K562 (cell line): Measurements from ENCODE around the gene FES. TPM values are rescaled to one million over a fixed set of nuclear protein-coding genes. Genes with fewer than 3 reads are reported as not detected.

Source experiments
- ARID2 ChIP-seq: fragments of 450-650 bp; IDR thresholded peaks from 2 replicates; pipeline ENCODE4 v1.6.1; 2017; ENCODE audit warnings: antibody characterized with exemption, mild to moderate bottlenecking
- ATF1 ChIP-seq, 2 experiments: fragments of 450-650 bp in 1 of 2; IDR thresholded peaks; 2 replicates each; pipeline ENCODE4 v1.6.1; 2016; ENCODE audit warnings: missing compliant biosample characterization in 1 of 2, missing genetic modification characterization in 1 of 2
- BRD4 ChIP-seq: fragments of 200-600 bp; sonication (generic); IDR thresholded peaks from 2 replicates; pipeline ENCODE4 v1.6.1; 2017; ENCODE audit warnings: inconsistent platforms
- CBX3 ChIP-seq, 2 experiments: IDR thresholded peaks; 1 replicate in 1 of 2; 2 replicates in 1 of 2; pipeline ENCODE4 v1.6.1; 2012; ENCODE audit warnings: inconsistent platforms in 2 of 2, low read length in 2 of 2, borderline replicate concordance in 1 of 2, control low read depth in 1 of 2
- ID3 ChIP-seq, 2 experiments: fragments of 250-450 bp in 1 of 2; fragments of 450-650 bp in 1 of 2; sonication (Bioruptor Pico) in 1 of 2; IDR thresholded peaks; 2 replicates each; pipeline versions ENCODE4 v1.6.1 to v1.8.0; 2016 to 2021; ENCODE audit warnings: mild to moderate bottlenecking in 2 of 2, moderate library complexity in 2 of 2, missing compliant biosample characterization in 1 of 2, missing genetic modification characterization in 1 of 2
- KAT7 ChIP-seq: sonication (generic); formaldehyde crosslinking; IDR thresholded peaks from 2 replicates; pipeline ENCODE4 v1.8.0; 2022; ENCODE audit warnings: missing genetic modification reagents, mild to moderate bottlenecking, borderline replicate concordance
- MCM7 ChIP-seq, 2 experiments: fragments of 450-650 bp; IDR thresholded peaks; 2 replicates each; pipeline ENCODE4 v1.6.1; 2016 to 2018
- MNT ChIP-seq, 2 experiments: fragments of 450-650 bp; conservative IDR thresholded peaks; 2 replicates each; pipeline ENCODE4 v1.6.1; 2017; ENCODE audit warnings: mild to moderate bottlenecking in 2 of 2, moderate library complexity in 2 of 2
- NELFE ChIP-seq: IDR thresholded peaks from 2 replicates; pipeline ENCODE4 v1.6.1; 2011; ENCODE audit warnings: mild to moderate bottlenecking; ENCODE audit not compliant: insufficient read depth, insufficient read length
- NR2C2 ChIP-seq, 2 experiments: fragments of 200-800 bp in 1 of 2; sonication (Bioruptor generic) in 1 of 2; sonication (generic) in 1 of 2; formaldehyde crosslinking in 1 of 2; IDR thresholded peaks; 2 replicates each; pipeline versions ENCODE4 v1.6.1 to v1.8.0; 2016 to 2022; ENCODE audit warnings: mild to moderate bottlenecking in 1 of 2, missing compliant biosample characterization in 1 of 2, missing genetic modification characterization in 1 of 2, missing genetic modification reagents in 1 of 2
- RAD51 ChIP-seq: fragments of 450-650 bp; IDR thresholded peaks from 2 replicates; pipeline ENCODE4 v1.7.1; 2016; ENCODE audit warnings: low read depth, mild to moderate bottlenecking, borderline replicate concordance
- RUNX1 ChIP-seq: sonication (generic); IDR thresholded peaks from 2 replicates; pipeline ENCODE4 v1.6.1; 2016; ENCODE audit warnings: antibody characterized with exemption, low read depth
- SAFB2 ChIP-seq: fragments of 200-400 bp; formaldehyde crosslinking; IDR thresholded peaks from 2 replicates; pipeline ENCODE4 v1.6.1; 2018; ENCODE audit warnings: borderline replicate concordance, low read length, low read depth, moderate library complexity; ENCODE audit not compliant: severe bottlenecking
- SFPQ ChIP-seq: fragments of 200-400 bp; formaldehyde crosslinking; IDR thresholded peaks from 2 replicates; pipeline ENCODE4 v1.6.1; 2017; ENCODE audit warnings: mild to moderate bottlenecking, low read depth, low read length, moderate library complexity
- TAL1 ChIP-seq: fragments of 450-650 bp; IDR thresholded peaks from 2 replicates; pipeline ENCODE4 v1.6.1; 2016; ENCODE audit warnings: mild to moderate bottlenecking
- ZBTB33 ChIP-seq: sonication (generic); formaldehyde crosslinking; IDR thresholded peaks from 2 replicates; pipeline ENCODE4 v1.8.1; 2023; ENCODE audit warnings: mild to moderate bottlenecking, missing genetic modification reagents
- ZFP1 ChIP-seq: fragments of 450-650 bp; formaldehyde crosslinking; IDR thresholded peaks from 2 replicates; pipeline ENCODE4 v1.4.0; 2020; ENCODE audit warnings: mild to moderate bottlenecking, mixed read lengths
- ZFP30 ChIP-seq: fragments of 250-450 bp; sonication (Bioruptor Pico); IDR thresholded peaks from 2 replicates; pipeline ENCODE4 v1.8.0; 2022; ENCODE audit warnings: moderate library complexity, mild to moderate bottlenecking, inconsistent platforms, borderline replicate concordance
- ZNF24 ChIP-seq: fragments of 450-650 bp; IDR thresholded peaks from 2 replicates; pipeline ENCODE4 v1.6.1; 2016
- ZNF57 ChIP-seq: fragments of 450-650 bp; formaldehyde crosslinking; IDR thresholded peaks from 2 replicates; pipeline ENCODE4 v1.4.0; 2020; ENCODE audit warnings: mild to moderate bottlenecking, moderate library complexity
- ZNF76 ChIP-seq: fragments of 250-450 bp; sonication (Bioruptor Pico); IDR thresholded peaks from 2 replicates; pipeline ENCODE4 v1.4.0; 2020; ENCODE audit warnings: mild to moderate bottlenecking, moderate library complexity, borderline replicate concordance
- polyA plus RNA-seq, 8 experiments: library from polyadenylated mRNA; depleted of rRNA in 4 of 8; stranded (reverse) in 5 of 8; unstranded in 3 of 8; fragments of >200 nt; fragmentation: Nextera tagmentation in 2 of 8; fragmentation: Illumina TruSeq in 1 of 8; extraction: Ambion mirVana in 2 of 8; extraction: Trizol in 1 of 8; gene quantifications; 2 replicates each; pipeline versions ENCODE4 v1.2.1 to v1.2.3, GENCODE V29; 2011 to 2014; ENCODE audit warnings: inconsistent platforms in 1 of 8, missing spikeins in 1 of 8
- total RNA-seq, 7 experiments: library from RNA; depleted of rRNA in 6 of 7; stranded (reverse); fragments of >200 nt in 6 of 7; fragmentation: Illumina TruSeq in 2 of 7; extraction: Trizol in 2 of 7; gene quantifications; 2 replicates each; pipeline versions ENCODE4 v1.2.1 to v1.2.3, GENCODE V29; 2011 to 2021; ENCODE audit warnings: low replicate concordance in 1 of 7

The FES gene
- total and polyA plus RNA-seq, 9 of the 15 experiments (the other 6 are each of a cell fraction or from before 2014, with no cell fraction given) = 0.38 to 2.6 (median 0.82) TPM

GRCh38 chr15:90915808-90916440 is 31.6 kb downstream of the FES start (continued):
- TF ChIP-seq ATF1 (CRISPR knock-in tag; IDR thresholded peaks at IDR 0.05) = no peak
- TF ChIP-seq ATF1 (tag; IDR thresholded peaks at IDR 0.05) = peak; percentile 37; the same call in 1 of the 2 replicates
- no peak for TF ChIP-seq RUNX1
- TF ChIP-seq ZFP30 = no peak
- TF ChIP-seq CBX3 (IDR thresholded peaks at IDR 0.05; ENCODE audit: borderline replicate concordance in 1 of 2, low read length in 2 of 2) = peak in 1 of 2 experiments; percentile 34; a peak in 1 of 3 replicates
- no peak for TF ChIP-seq ZNF76 (CRISPR knock-in tag)
- TF ChIP-seq MCM7 (IDR thresholded peaks at IDR 0.05) = no peak
- TF ChIP-seq ZNF57 = no peak
- TF ChIP-seq SAFB2 = no peak
- no peak for TF ChIP-seq ARID2
- TF ChIP-seq ZBTB33 = peak; percentile 69; the same call in 1 of the 2 replicates
- no peak for TF ChIP-seq ZNF24
- no peak for TF ChIP-seq BRD4
- TF ChIP-seq RAD51 = peak; percentile 58; the same call in 1 of the 2 replicates
- no peak for TF ChIP-seq ZFP1 (CRISPR knock-in tag)
- TF ChIP-seq KAT7 (CRISPR knock-in tag) = peak; percentile 34; the same call in 1 of the 2 replicates
- TF ChIP-seq TAL1 = 0 out of 2 replicates have a peak, but pooled peaks have one; percentile 7
- no peak for TF ChIP-seq SFPQ
- TF ChIP-seq ID3 (CRISPR knock-in tag; IDR thresholded peaks at IDR 0.05) = no peak
- TF ChIP-seq ID3 (tag; IDR thresholded peaks at IDR 0.05) = peak; percentile 98
- TF ChIP-seq MNT (conservative IDR thresholded peaks at IDR 0.05) = peak in 1 of 2 experiments; percentile 73; a peak in 3 of 4 replicates
- 0 out of 2 replicates have a peak, but pooled peaks have one; percentile 33 for TF ChIP-seq NR2C2 (CRISPR knock-in tag; IDR thresholded peaks at IDR 0.05)
- peak; percentile 85 for TF ChIP-seq NR2C2 (tag; IDR thresholded peaks at IDR 0.05)
- TF ChIP-seq NELFE = no peak
